Neural progenitor cell (in vitro differentiated cells): ENCODE data around the gene ZNF274. TPM values are rescaled to one million over a fixed set of nuclear protein-coding genes. Genes with fewer than 3 reads are reported as not detected.

ENCODE experiments used
- DNase-seq: peaks from one replicate; pipeline ENCODE4 v3.0.0-alpha.2; 2016; ENCODE audit warnings: low spot score
- H2AFZ ChIP-seq: fragments of 200-600 bp; sonication (generic); replicated peaks from 2 replicates; pipeline ENCODE4 v1.6.1; 2016; ENCODE audit warnings: antibody characterized with exemption
- H3F3A ChIP-seq: fragments of 200-600 bp; sonication (generic); 2 replicates; pipeline ENCODE4 v1.6.1; 2016; ENCODE audit warnings: antibody characterized with exemption, low read depth
- H3K27ac ChIP-seq: fragments of 200-600 bp; sonication (generic); 2 replicates; pipeline ENCODE4 v1.5.1; 2016; ENCODE audit warnings: mild to moderate bottlenecking
- H3K27me3 ChIP-seq: fragments of 200-600 bp; sonication (generic); 2 replicates; pipeline ENCODE4 v1.6.1; 2016; ENCODE audit warnings: mild to moderate bottlenecking, moderate library complexity
- H3K36me3 ChIP-seq: fragments of 200-600 bp; sonication (generic); 2 replicates; pipeline ENCODE4 v1.5.1; 2016
- H3K4me1 ChIP-seq: fragments of 200-600 bp; sonication (generic); 2 replicates; pipeline ENCODE4 v1.6.1; 2016; ENCODE audit warnings: mixed run types
- H3K4me2 ChIP-seq: fragments of 200-600 bp; sonication (generic); 2 replicates; pipeline ENCODE4 v1.6.1; 2016
- H3K4me3 ChIP-seq: fragments of 200-600 bp; sonication (generic); 2 replicates; pipeline ENCODE4 v1.5.1; 2016
- H3K79me2 ChIP-seq: fragments of 200-600 bp; sonication (generic); 2 replicates; pipeline ENCODE4 v1.6.1; 2016; ENCODE audit warnings: low read depth
- H3K9ac ChIP-seq: fragments of 200-600 bp; sonication (generic); 2 replicates; pipeline ENCODE4 v1.6.1; 2016
- H3K9me3 ChIP-seq: fragments of 200-600 bp; sonication (generic); 2 replicates; pipeline ENCODE4 v1.5.1; 2016; ENCODE audit warnings: low read depth
- H4K20me1 ChIP-seq: fragments of 200-600 bp; sonication (generic); 2 replicates; pipeline ENCODE4 v1.6.1; 2016; ENCODE audit warnings: low read depth
- H3K27ac Mint-ChIP-seq: 3 replicates; pipeline ENCODE4 v1.8.0; 2021; ENCODE audit warnings: mixed read lengths
- H3K27me3 Mint-ChIP-seq: 2 replicates; pipeline ENCODE4 v1.8.0; 2022; ENCODE audit warnings: low read depth, mild to moderate bottlenecking, inconsistent platforms, moderate library complexity, mixed read lengths; ENCODE audit not compliant: insufficient read depth
- H3K36me3 Mint-ChIP-seq: 3 replicates; pipeline ENCODE4 v1.8.0; 2021; ENCODE audit warnings: mixed read lengths
- H3K4me1 Mint-ChIP-seq: 3 replicates; pipeline ENCODE4 v1.8.0; 2021; ENCODE audit warnings: mixed read lengths
- H3K4me3 Mint-ChIP-seq: 3 replicates; pipeline ENCODE4 v1.8.0; 2021; ENCODE audit warnings: mild to moderate bottlenecking, moderate library complexity, mixed read lengths
- H3K9me3 Mint-ChIP-seq: 3 replicates; pipeline ENCODE4 v1.8.0; 2020; ENCODE audit warnings: mixed read lengths
- CTCF ChIP-seq: fragments of 200-600 bp; sonication (generic); IDR thresholded peaks from 2 replicates; pipeline ENCODE4 v1.5.1; 2017; ENCODE audit warnings: antibody characterized with exemption, mild to moderate bottlenecking
- EZH2 ChIP-seq: fragments of 200-600 bp; sonication (generic); IDR thresholded peaks from 2 replicates; pipeline ENCODE4 v1.6.1; 2017; ENCODE audit warnings: antibody characterized with exemption, mild to moderate bottlenecking, moderate library complexity
- EZH2phosphoT487 ChIP-seq: fragments of 200-600 bp; sonication (generic); IDR thresholded peaks from 2 replicates; pipeline ENCODE4 v1.6.1; 2017; ENCODE audit warnings: antibody characterized with exemption
- total RNA-seq: library from RNA; depleted of rRNA; stranded (reverse); fragments of >200 nt; gene quantifications from 2 replicates; pipeline ENCODE4 v1.2.3, GENCODE V29; 2015; ENCODE audit warnings: low replicate concordance

ZNF274 gene
- total RNA-seq, 1 donor from 2014 or later: 39.3 TPM

- Histone ChIP-seq H3K9me3 (peaks cover 6% of the 10 kb centered on the region), H3K36me3 (peaks cover under 1% of the 10 kb centered on the region), H2AFZ (no peak overlapping the region), H3F3A (no peaks in the 10 kb centered on the region), H3K4me2 (no peak overlapping the region), H3K9ac (no peak overlapping the region), H3K4me3 (no peak overlapping the region), H3K27me3 (no peaks in the 10 kb centered on the region), H3K27ac (no peak overlapping the region), H3K4me1 (no peaks in the 10 kb centered on the region), H3K79me2 (no peaks in the 10 kb centered on the region), H4K20me1 (no peaks in the 10 kb centered on the region)
- Mint-ChIP-seq H3K4me3 (no peak overlapping the region), H3K4me1 (no peaks in the 10 kb centered on the region), H3K36me3 (peaks cover 12% of the 10 kb centered on the region), H3K27me3 (peaks cover 7% of the 10 kb centered on the region), H3K27ac (no peak overlapping the region), H3K9me3 (peaks cover 67% of the 10 kb centered on the region)
- TF ChIP-seq EZH2: no peak
- peak; percentile 46 for TF ChIP-seq CTCF
- TF ChIP-seq EZH2phosphoT487: no peak
- peak; percentile 26 for DNase-seq
Measured at GRCh38 chr19:58218899-58219298, 36.0 kb downstream of the ZNF274 start.

GRCh38 chr19:58227964-58228584 lies 45.2 kb downstream of the ZNF274 start:
- H3K36me3 ChIP-seq: peaks cover 21% of the 10 kb centered on the region
- Mint-ChIP-seq H3K27me3 (peaks cover 14% of the 10 kb centered on the region), H3K36me3 (peaks cover 40% of the 10 kb centered on the region), H3K9me3 (peaks cover 73% of the 10 kb centered on the region), H3K27ac (peak overlapping the region; percentile 81), H3K4me3 (peak overlapping the region; percentile 87), H3K4me1 (peaks cover 12% of the 10 kb centered on the region)
- H3F3A ChIP-seq: peaks cover 21% of the 10 kb centered on the region
- H3K79me2 ChIP-seq: peaks cover 52% of the 10 kb centered on the region
- H3K9me3 ChIP-seq: peaks cover 3% of the 10 kb centered on the region
- H3K4me1 ChIP-seq: peaks cover 13% of the 10 kb centered on the region
- TF ChIP-seq EZH2phosphoT487 (no peak), EZH2 (no peak), CTCF (no peak)
- peak overlapping the region; percentile 81 for H3K4me3 ChIP-seq
- H2AFZ ChIP-seq: peak overlapping the region; percentile 97
- H3K4me2 ChIP-seq: peak overlapping the region; percentile 90
- H4K20me1 ChIP-seq: peaks cover 3% of the 10 kb centered on the region
- H3K27ac ChIP-seq: peak overlapping the region; percentile 81
- H3K9ac ChIP-seq: peak overlapping the region; percentile 63
- no peaks in the 10 kb centered on the region for H3K27me3 ChIP-seq
- DNase-seq: peak; percentile 7

GRCh38 chr19:58228585-58229254 lies 45.9 kb downstream of the ZNF274 start, which contains the start of gene ZNF544:
Gene ZNF544, plus strand, starts transcription at chr19:58228914. Its CDS starts 15,110 bp downstream, at chr19:58244024.
- Mint-ChIP-seq H3K4me1 (peaks cover 12% of the 10 kb centered on the region), H3K27me3 (peaks cover 14% of the 10 kb centered on the region), H3K9me3 (peaks cover 77% of the 10 kb centered on the region), H3K36me3 (peaks cover 46% of the 10 kb centered on the region), H3K4me3 (peak within 1 kb of the TSS; percentile 87), H3K27ac (peak within 1 kb of the TSS; percentile 81)
- Histone ChIP-seq H3K4me1 (peaks cover 13% of the 10 kb centered on the region), H4K20me1 (peaks cover 3% of the 10 kb centered on the region), H3K36me3 (peaks cover 23% of the 10 kb centered on the region), H3F3A (peaks cover 21% of the 10 kb centered on the region), H3K9ac (peak within 1 kb of the TSS; percentile 63), H3K27me3 (no peaks in the 10 kb centered on the region), H3K9me3 (peaks cover 3% of the 10 kb centered on the region), H3K4me3 (peak within 1 kb of the TSS; percentile 81), H3K79me2 (peaks cover 59% of the 10 kb centered on the region), H2AFZ (peak within 1 kb of the TSS; percentile 97), H3K4me2 (peak within 1 kb of the TSS; percentile 90), H3K27ac (peak within 1 kb of the TSS; percentile 81)
- DNase-seq: peak; percentile 82
- no peak for TF ChIP-seq EZH2phosphoT487
- TF ChIP-seq EZH2: no peak
- peak; percentile 20 for TF ChIP-seq CTCF
